Uterus (tissue), 2 donors: Measurements from ENCODE around the gene RUFY3.

Experiments used
- CTCF ChIP-seq, 4 experiments: fragments of 200-600 bp in 2 of 4; fragments of 450-650 bp in 2 of 4; sonication (generic) in 2 of 4; IDR thresholded peaks; one replicate each; pipeline ENCODE4 v1.5.1; 2016 to 2019; ENCODE audit warnings: antibody characterized with exemption in 4 of 4, mild to moderate bottlenecking in 2 of 4, moderate library complexity in 1 of 4
- POLR2A ChIP-seq, 2 donors: fragments of 450-650 bp; IDR thresholded peaks; one replicate each; pipeline ENCODE4 v1.6.1; 2016; ENCODE audit warnings: antibody characterized with exemption in 2 of 2, mild to moderate bottlenecking in 1 of 2, moderate library complexity in 1 of 2

- TF ChIP-seq CTCF (IDR thresholded peaks at IDR 0.05), result no peak
- TF ChIP-seq POLR2A (IDR thresholded peaks at IDR 0.05), result no peak
These were observed 67.0 kb downstream of the RUFY3 start for GRCh38 chr4:70788733-70789132.
